ENCODE results near the gene WDR70.
"Not testable (repeated sequence)": the region's sequence is repeated elsewhere in the genome, so short reads cannot be mapped to it uniquely, and the experiment has no call there.

The WDR70 gene

GRCh38 chr5:37667430-37667829 is 288.3 kb downstream of the WDR70 start:
- Histone ChIP-seq H3K27me3 (ENCODE audit: control insufficient read depth in 2 of 2, insufficient read depth in 2 of 2, low read length in 2 of 2) (no peaks in the 10 kb centered on the region), H3K36me3 (ENCODE audit: control insufficient read depth in 2 of 2, insufficient read depth in 2 of 2, low read length in 2 of 2) (no peaks in the 10 kb centered on the region), H3K9me3 (ENCODE audit: control insufficient read depth in 2 of 2, low read length in 2 of 2) (no peaks in the 10 kb centered on the region), H3K27ac (ENCODE audit: low read depth in 2 of 2, low read length in 2 of 2) (no peak overlapping the region), H3K4me3 (ENCODE audit: low read length in 2 of 2) (no peak overlapping the region), H3K4me1 (ENCODE audit: control insufficient read depth in 2 of 2, insufficient read depth in 2 of 2, low read length in 2 of 2) (peaks cover 0 to 5% of the 10 kb centered on the region in 2 donors), H3K9ac (ENCODE audit: low read depth in 1 of 2, low read length in 2 of 2) (no peak overlapping the region)

- no peaks in the 10 kb centered on the region for H3K36me3 ChIP-seq (ENCODE audit: control insufficient read depth in 2 of 2, insufficient read depth in 2 of 2, low read length in 2 of 2)
- H3K4me1 ChIP-seq (ENCODE audit: control insufficient read depth in 2 of 2, insufficient read depth in 2 of 2, low read length in 2 of 2): peaks cover 0 to 5% of the 10 kb centered on the region in 2 donors
- H3K9ac ChIP-seq (ENCODE audit: low read depth in 1 of 2, low read length in 2 of 2): no peak overlapping the region
- H3K27me3 ChIP-seq (ENCODE audit: control insufficient read depth in 2 of 2, insufficient read depth in 2 of 2, low read length in 2 of 2): no peaks in the 10 kb centered on the region
- H3K4me3 ChIP-seq (ENCODE audit: low read length in 2 of 2): no peak overlapping the region
- no peak overlapping the region for H3K27ac ChIP-seq (ENCODE audit: low read depth in 2 of 2, low read length in 2 of 2)
- H3K9me3 ChIP-seq (ENCODE audit: control insufficient read depth in 2 of 2, low read length in 2 of 2): no peaks in the 10 kb centered on the region
Observed at GRCh38 chr5:37667846-37668245, 288.7 kb downstream of the WDR70 start.

- H3K27ac ChIP-seq (ENCODE audit: low read depth in 2 of 2, low read length in 2 of 2): no peak overlapping the region
- no peak overlapping the region for H3K9ac ChIP-seq (ENCODE audit: low read depth in 1 of 2, low read length in 2 of 2)
Observed at GRCh38 chr5:37668524-37669047, 289.5 kb downstream of the WDR70 start.

GRCh38 chr5:37672118-37672588 is 293.0 kb downstream of the WDR70 start:
- H3K36me3 ChIP-seq (ENCODE audit: control insufficient read depth in 2 of 2, insufficient read depth in 2 of 2, low read length in 2 of 2); H3K9ac ChIP-seq (ENCODE audit: low read depth in 1 of 2, low read length in 2 of 2); H3K27me3 ChIP-seq (ENCODE audit: control insufficient read depth in 2 of 2, insufficient read depth in 2 of 2, low read length in 2 of 2); H3K4me1 ChIP-seq (ENCODE audit: control insufficient read depth in 2 of 2, insufficient read depth in 2 of 2, low read length in 2 of 2); H3K4me3 ChIP-seq (ENCODE audit: low read length in 2 of 2); H3K27ac ChIP-seq (ENCODE audit: low read depth in 2 of 2, low read length in 2 of 2); H3K9me3 ChIP-seq (ENCODE audit: control insufficient read depth in 2 of 2, low read length in 2 of 2): not testable (repeated sequence)

More at GRCh38 chr5:37668524-37669047, 289.5 kb downstream of the WDR70 start:
- H3K4me3 ChIP-seq (ENCODE audit: low read length in 2 of 2): no peak overlapping the region
- no peaks in the 10 kb centered on the region for H3K36me3 ChIP-seq (ENCODE audit: control insufficient read depth in 2 of 2, insufficient read depth in 2 of 2, low read length in 2 of 2)
- H3K9me3 ChIP-seq (ENCODE audit: control insufficient read depth in 2 of 2, low read length in 2 of 2): no peaks in the 10 kb centered on the region
- H3K4me1 ChIP-seq (ENCODE audit: control insufficient read depth in 2 of 2, insufficient read depth in 2 of 2, low read length in 2 of 2): peaks cover 0 to 5% of the 10 kb centered on the region in 2 donors
- H3K27me3 ChIP-seq (ENCODE audit: control insufficient read depth in 2 of 2, insufficient read depth in 2 of 2, low read length in 2 of 2): no peaks in the 10 kb centered on the region

GRCh38 chr5:37674361-37674760 is 295.2 kb downstream of the WDR70 start:
- not testable (repeated sequence) for H3K4me1 ChIP-seq (ENCODE audit: control insufficient read depth in 2 of 2, insufficient read depth in 2 of 2, low read length in 2 of 2); H3K27me3 ChIP-seq (ENCODE audit: control insufficient read depth in 2 of 2, insufficient read depth in 2 of 2, low read length in 2 of 2); H3K9ac ChIP-seq (ENCODE audit: low read depth in 1 of 2, low read length in 2 of 2); H3K36me3 ChIP-seq (ENCODE audit: control insufficient read depth in 2 of 2, insufficient read depth in 2 of 2, low read length in 2 of 2); H3K9me3 ChIP-seq (ENCODE audit: control insufficient read depth in 2 of 2, low read length in 2 of 2); H3K4me3 ChIP-seq (ENCODE audit: low read length in 2 of 2); H3K27ac ChIP-seq (ENCODE audit: low read depth in 2 of 2, low read length in 2 of 2)

- H3K27ac ChIP-seq (ENCODE audit: low read depth in 2 of 2, low read length in 2 of 2); H3K9me3 ChIP-seq (ENCODE audit: control insufficient read depth in 2 of 2, low read length in 2 of 2); H3K4me3 ChIP-seq (ENCODE audit: low read length in 2 of 2); H3K4me1 ChIP-seq (ENCODE audit: control insufficient read depth in 2 of 2, insufficient read depth in 2 of 2, low read length in 2 of 2); H3K36me3 ChIP-seq (ENCODE audit: control insufficient read depth in 2 of 2, insufficient read depth in 2 of 2, low read length in 2 of 2); H3K27me3 ChIP-seq (ENCODE audit: control insufficient read depth in 2 of 2, insufficient read depth in 2 of 2, low read length in 2 of 2); H3K9ac ChIP-seq (ENCODE audit: low read depth in 1 of 2, low read length in 2 of 2): not testable (repeated sequence)
Observed at GRCh38 chr5:37679326-37679725, 300.2 kb downstream of the WDR70 start.

- not testable (repeated sequence) for H3K27me3 ChIP-seq (ENCODE audit: control insufficient read depth in 2 of 2, insufficient read depth in 2 of 2, low read length in 2 of 2); H3K4me1 ChIP-seq (ENCODE audit: control insufficient read depth in 2 of 2, insufficient read depth in 2 of 2, low read length in 2 of 2); H3K27ac ChIP-seq (ENCODE audit: low read depth in 2 of 2, low read length in 2 of 2); H3K9ac ChIP-seq (ENCODE audit: low read depth in 1 of 2, low read length in 2 of 2); H3K36me3 ChIP-seq (ENCODE audit: control insufficient read depth in 2 of 2, insufficient read depth in 2 of 2, low read length in 2 of 2); H3K4me3 ChIP-seq (ENCODE audit: low read length in 2 of 2); H3K9me3 ChIP-seq (ENCODE audit: control insufficient read depth in 2 of 2, low read length in 2 of 2)
Observed at GRCh38 chr5:37679903-37680302, 300.8 kb downstream of the WDR70 start.

GRCh38 chr5:37683072-37683471 is 304.0 kb downstream of the WDR70 start:
- no peaks in the 10 kb centered on the region for H3K4me1 ChIP-seq (ENCODE audit: control insufficient read depth in 2 of 2, insufficient read depth in 2 of 2, low read length in 2 of 2)
- H3K36me3 ChIP-seq (ENCODE audit: control insufficient read depth in 2 of 2, insufficient read depth in 2 of 2, low read length in 2 of 2): no peaks in the 10 kb centered on the region
- H3K27me3 ChIP-seq (ENCODE audit: control insufficient read depth in 2 of 2, insufficient read depth in 2 of 2, low read length in 2 of 2): no peaks in the 10 kb centered on the region
- H3K9me3 ChIP-seq (ENCODE audit: control insufficient read depth in 2 of 2, low read length in 2 of 2): no peaks in the 10 kb centered on the region
- H3K27ac ChIP-seq (ENCODE audit: low read depth in 2 of 2, low read length in 2 of 2): no peak overlapping the region
- H3K4me3 ChIP-seq (ENCODE audit: low read length in 2 of 2): no peak overlapping the region
- no peak overlapping the region for H3K9ac ChIP-seq (ENCODE audit: low read depth in 1 of 2, low read length in 2 of 2)

GRCh38 chr5:37685211-37685610 is 306.1 kb downstream of the WDR70 start:
- Histone ChIP-seq H3K36me3 (ENCODE audit: control insufficient read depth in 2 of 2, insufficient read depth in 2 of 2, low read length in 2 of 2) (no peaks in the 10 kb centered on the region), H3K9me3 (ENCODE audit: control insufficient read depth in 2 of 2, low read length in 2 of 2) (no peaks in the 10 kb centered on the region), H3K9ac (ENCODE audit: low read depth in 1 of 2, low read length in 2 of 2) (no peak overlapping the region), H3K4me1 (ENCODE audit: control insufficient read depth in 2 of 2, insufficient read depth in 2 of 2, low read length in 2 of 2) (no peaks in the 10 kb centered on the region), H3K27ac (ENCODE audit: low read depth in 2 of 2, low read length in 2 of 2) (no peak overlapping the region), H3K4me3 (ENCODE audit: low read length in 2 of 2) (no peak overlapping the region), H3K27me3 (ENCODE audit: control insufficient read depth in 2 of 2, insufficient read depth in 2 of 2, low read length in 2 of 2) (no peaks in the 10 kb centered on the region)

- Histone ChIP-seq H3K27ac (ENCODE audit: low read depth in 2 of 2, low read length in 2 of 2) (no peak overlapping the region), H3K36me3 (ENCODE audit: control insufficient read depth in 2 of 2, insufficient read depth in 2 of 2, low read length in 2 of 2) (no peaks in the 10 kb centered on the region), H3K4me1 (ENCODE audit: control insufficient read depth in 2 of 2, insufficient read depth in 2 of 2, low read length in 2 of 2) (no peaks in the 10 kb centered on the region), H3K27me3 (ENCODE audit: control insufficient read depth in 2 of 2, insufficient read depth in 2 of 2, low read length in 2 of 2) (no peaks in the 10 kb centered on the region), H3K4me3 (ENCODE audit: low read length in 2 of 2) (no peak overlapping the region), H3K9ac (ENCODE audit: low read depth in 1 of 2, low read length in 2 of 2) (no peak overlapping the region), H3K9me3 (ENCODE audit: control insufficient read depth in 2 of 2, low read length in 2 of 2) (no peaks in the 10 kb centered on the region)
Observed at GRCh38 chr5:37685816-37686215, 306.7 kb downstream of the WDR70 start.

GRCh38 chr5:37688925-37689324 is 309.8 kb downstream of the WDR70 start:
- H3K4me3 ChIP-seq (ENCODE audit: low read length in 2 of 2); H3K27me3 ChIP-seq (ENCODE audit: control insufficient read depth in 2 of 2, insufficient read depth in 2 of 2, low read length in 2 of 2); H3K36me3 ChIP-seq (ENCODE audit: control insufficient read depth in 2 of 2, insufficient read depth in 2 of 2, low read length in 2 of 2); H3K9ac ChIP-seq (ENCODE audit: low read depth in 1 of 2, low read length in 2 of 2); H3K9me3 ChIP-seq (ENCODE audit: control insufficient read depth in 2 of 2, low read length in 2 of 2); H3K27ac ChIP-seq (ENCODE audit: low read depth in 2 of 2, low read length in 2 of 2); H3K4me1 ChIP-seq (ENCODE audit: control insufficient read depth in 2 of 2, insufficient read depth in 2 of 2, low read length in 2 of 2): not testable (repeated sequence)

All from mucosa of rectum (tissue), 2 donors.